ENCODE results near the gene GLYATL1B.
"Not testable (repeated sequence)": the region's sequence is repeated elsewhere in the genome, so short reads cannot be mapped to it uniquely, and the experiment has no call there.

GLYATL1B gene

GRCh38 chr11:59095972-59096575, 10.0 kb downstream of the GLYATL1B start:
- not testable (repeated sequence) for DNase-seq (ENCODE audit: low spot score)

- peak; percentile 72 for DNase-seq (ENCODE audit: low spot score)
Measured at GRCh38 chr11:59097113-59097708, 11.1 kb downstream of the GLYATL1B start.

GRCh38 chr11:59097938-59098337, 11.8 kb downstream of the GLYATL1B start:
- DNase-seq (ENCODE audit: low spot score) = not testable (repeated sequence)

- peak; percentile 54 for DNase-seq (ENCODE audit: low spot score)
Measured at GRCh38 chr11:59102259-59102765, 16.2 kb downstream of the GLYATL1B start.

GRCh38 chr11:59106363-59107336, 20.5 kb downstream of the GLYATL1B start, which contains the start of gene FAM111B:
Gene FAM111B (plus strand): TSS chr11:59107237. CDS start chr11:59109626, 2,389 bp downstream.
- peak; percentile 77 for DNase-seq (ENCODE audit: low spot score)

GRCh38 chr11:59107721-59108120, 21.6 kb downstream of the GLYATL1B start:
- DNase-seq (ENCODE audit: low spot score) = not testable (repeated sequence)

- DNase-seq (ENCODE audit: low spot score) = no peak
Measured at GRCh38 chr11:59112494-59112893, 26.4 kb downstream of the GLYATL1B start.

GRCh38 chr11:59114344-59114743, 28.2 kb downstream of the GLYATL1B start:
- DNase-seq (ENCODE audit: low spot score) = no peak

- no peak for DNase-seq (ENCODE audit: low spot score)
Measured at GRCh38 chr11:59115553-59115952, 29.4 kb downstream of the GLYATL1B start.

GRCh38 chr11:59117774-59118173, 31.7 kb downstream of the GLYATL1B start:
- DNase-seq (ENCODE audit: low spot score) = no peak

GRCh38 chr11:59119826-59120225, 33.7 kb downstream of the GLYATL1B start:
- no peak for DNase-seq (ENCODE audit: low spot score)

GRCh38 chr11:59135648-59136461, 49.7 kb downstream of the GLYATL1B start:
- DNase-seq (ENCODE audit: low spot score) = peak; percentile 88

- not testable (repeated sequence) for DNase-seq (ENCODE audit: low spot score)
Measured at GRCh38 chr11:59136551-59136950, 50.4 kb downstream of the GLYATL1B start.

GRCh38 chr11:59137190-59137589, 51.1 kb downstream of the GLYATL1B start:
- no peak for DNase-seq (ENCODE audit: low spot score)

GRCh38 chr11:59138643-59139042, 52.5 kb downstream of the GLYATL1B start:
- DNase-seq (ENCODE audit: low spot score) = no peak

GRCh38 chr11:59141191-59141590, 55.1 kb downstream of the GLYATL1B start:
- no peak for DNase-seq (ENCODE audit: low spot score)

- DNase-seq (ENCODE audit: low spot score) = peak; percentile 2
Measured at GRCh38 chr11:59141673-59142460, 55.8 kb downstream of the GLYATL1B start.

GRCh38 chr11:59142530-59143507, 56.7 kb downstream of the GLYATL1B start, which contains the start of gene FAM111A:
Gene FAM111A (plus strand): TSS chr11:59142856. CDS start chr11:59148873, 6,017 bp downstream.
- DNase-seq (ENCODE audit: low spot score) = peak; percentile 89

GRCh38 chr11:59144096-59144495, 58.0 kb downstream of the GLYATL1B start:
- DNase-seq (ENCODE audit: low spot score) = no peak
